Epithelial cell of proximal tubule (primary cell): ENCODE measurements around the gene PRMT1. TPM values are rescaled to one million over a fixed set of nuclear protein-coding genes. Genes with fewer than 3 reads are reported as not detected.

ENCODE experiments used
- DNase-seq: peaks from one replicate; pipeline ENCODE4 v3.0.0-alpha.2; 2011; ENCODE audit warnings: low read depth
- H3K4me3 ChIP-seq: 2 replicates; pipeline ENCODE4 v1.5.1; 2011; ENCODE audit warnings: low read depth, mild to moderate bottlenecking, low read length
- CTCF ChIP-seq: conservative IDR thresholded peaks from 2 replicates; pipeline ENCODE4 v1.5.1; 2012; ENCODE audit warnings: low read depth, mild to moderate bottlenecking, low read length
- total RNA-seq: library from RNA; depleted of rRNA; stranded (reverse); fragments of >200 nt; gene quantifications from 2 replicates; pipeline ENCODE4 v1.2.3, GENCODE V29; 2015

PRMT1 gene
- total RNA-seq, 1 donor from 2014 or later, result 186 TPM

GRCh38 chr19:49699364-49699763, 22.3 kb downstream of the PRMT1 start:
- no peak for TF ChIP-seq CTCF
- DNase-seq, result no peak
- H3K4me3 ChIP-seq, result no peak overlapping the region

GRCh38 chr19:49700563-49700962, 23.5 kb downstream of the PRMT1 start:
- DNase-seq, result no peak
- no peak overlapping the region for H3K4me3 ChIP-seq
- no peak for TF ChIP-seq CTCF

- DNase-seq, result no peak
- no peak for TF ChIP-seq CTCF
- no peak overlapping the region for H3K4me3 ChIP-seq
Measured at GRCh38 chr19:49701271-49701786, 24.3 kb downstream of the PRMT1 start.

- no peak for DNase-seq
- no peak overlapping the region for H3K4me3 ChIP-seq
- no peak for TF ChIP-seq CTCF
Measured at GRCh38 chr19:49704888-49705642, 28.0 kb downstream of the PRMT1 start.

- no peak overlapping the region for H3K4me3 ChIP-seq
- no peak for TF ChIP-seq CTCF
- no peak for DNase-seq
Measured at GRCh38 chr19:49705919-49706318, 28.8 kb downstream of the PRMT1 start.

- DNase-seq, result no peak
- no peak overlapping the region for H3K4me3 ChIP-seq
- no peak for TF ChIP-seq CTCF
Measured at GRCh38 chr19:49710372-49710951, 33.4 kb downstream of the PRMT1 start.
